Measurements from ENCODE around the gene PPP1R1A. TPM values are rescaled to one million over a fixed set of nuclear protein-coding genes. Genes with fewer than 3 reads are reported as not detected.

The PPP1R1A gene
- total RNA-seq, 1 donor from 2014 or later, result not detected

DNA sequence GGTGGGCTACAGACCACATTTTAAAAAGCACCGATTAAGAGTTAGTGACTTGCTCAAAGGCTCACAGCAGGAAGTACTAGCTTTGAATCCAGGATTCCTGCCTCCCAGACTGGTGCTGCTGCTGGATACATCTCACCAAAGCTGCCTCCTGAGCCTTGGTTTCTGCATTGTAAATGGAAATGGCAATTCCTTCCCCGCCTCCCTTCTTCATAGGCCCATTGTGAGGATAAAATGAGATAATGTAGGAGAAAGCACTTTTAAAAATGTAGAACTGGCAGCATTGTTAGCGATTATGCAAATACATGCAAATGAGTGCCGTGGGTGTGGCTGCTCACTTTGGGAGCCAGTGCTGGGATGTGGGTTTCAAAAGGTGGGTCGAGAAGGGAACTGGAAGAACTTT is 23.7 kb downstream of the PPP1R1A start:
- peaks cover 13% of the 10 kb centered on the region for H3K4me1 ChIP-seq
- no peak for ATAC-seq
- intact Hi-C loops (cut with DNase I), result no loop called here
- no peak overlapping the region for H3K4me3 ChIP-seq
- TF ChIP-seq, protein P1, sequence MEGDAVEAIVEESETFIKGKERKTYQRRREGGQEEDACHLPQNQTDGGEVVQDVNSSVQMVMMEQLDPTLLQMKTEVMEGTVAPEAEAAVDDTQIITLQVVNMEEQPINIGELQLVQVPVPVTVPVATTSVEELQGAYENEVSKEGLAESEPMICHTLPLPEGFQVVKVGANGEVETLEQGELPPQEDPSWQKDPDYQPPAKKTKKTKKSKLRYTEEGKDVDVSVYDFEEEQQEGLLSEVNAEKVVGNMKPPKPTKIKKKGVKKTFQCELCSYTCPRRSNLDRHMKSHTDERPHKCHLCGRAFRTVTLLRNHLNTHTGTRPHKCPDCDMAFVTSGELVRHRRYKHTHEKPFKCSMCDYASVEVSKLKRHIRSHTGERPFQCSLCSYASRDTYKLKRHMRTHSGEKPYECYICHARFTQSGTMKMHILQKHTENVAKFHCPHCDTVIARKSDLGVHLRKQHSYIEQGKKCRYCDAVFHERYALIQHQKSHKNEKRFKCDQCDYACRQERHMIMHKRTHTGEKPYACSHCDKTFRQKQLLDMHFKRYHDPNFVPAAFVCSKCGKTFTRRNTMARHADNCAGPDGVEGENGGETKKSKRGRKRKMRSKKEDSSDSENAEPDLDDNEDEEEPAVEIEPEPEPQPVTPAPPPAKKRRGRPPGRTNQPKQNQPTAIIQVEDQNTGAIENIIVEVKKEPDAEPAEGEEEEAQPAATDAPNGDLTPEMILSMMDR (IDR thresholded peaks at IDR 0.05), result no peak
- no peaks in the 10 kb centered on the region for H3K9me3 ChIP-seq
- no peak for DNase-seq
- H3K36me3 ChIP-seq, result no peaks in the 10 kb centered on the region
- H3K27me3 ChIP-seq, result no peaks in the 10 kb centered on the region
- no peak overlapping the region for H3K27ac ChIP-seq

DNA sequence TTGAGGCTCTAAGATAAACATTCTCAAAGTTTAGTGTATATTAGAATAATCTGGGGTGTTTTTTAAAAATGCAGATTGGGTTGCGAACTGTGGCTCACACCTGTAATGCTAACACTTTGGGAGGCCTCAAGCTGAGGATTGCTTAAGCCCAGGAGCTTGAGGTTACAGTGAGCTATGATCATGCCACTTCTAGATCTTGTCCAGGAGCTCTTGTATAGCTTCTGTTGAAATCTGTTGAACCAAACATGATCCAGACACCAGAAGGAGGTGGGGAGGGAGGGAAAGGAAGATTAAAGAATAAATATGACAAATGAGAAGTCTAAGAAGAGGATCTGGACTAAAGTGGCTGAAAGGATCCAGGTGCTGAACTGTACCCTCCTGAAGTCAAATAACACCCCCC is 24.7 kb downstream of the PPP1R1A start:
- Histone ChIP-seq H3K27me3 (no peaks in the 10 kb centered on the region), H3K4me1 (peaks cover 13% of the 10 kb centered on the region), H3K27ac (no peak overlapping the region), H3K36me3 (no peaks in the 10 kb centered on the region), H3K9me3 (no peaks in the 10 kb centered on the region), H3K4me3 (no peak overlapping the region)
- ATAC-seq (no peak), DNase-seq (no peak)
- intact Hi-C loops (cut with DNase I), result no loop called here
- TF ChIP-seq, protein P1 (IDR thresholded peaks at IDR 0.05), result no peak

DNA sequence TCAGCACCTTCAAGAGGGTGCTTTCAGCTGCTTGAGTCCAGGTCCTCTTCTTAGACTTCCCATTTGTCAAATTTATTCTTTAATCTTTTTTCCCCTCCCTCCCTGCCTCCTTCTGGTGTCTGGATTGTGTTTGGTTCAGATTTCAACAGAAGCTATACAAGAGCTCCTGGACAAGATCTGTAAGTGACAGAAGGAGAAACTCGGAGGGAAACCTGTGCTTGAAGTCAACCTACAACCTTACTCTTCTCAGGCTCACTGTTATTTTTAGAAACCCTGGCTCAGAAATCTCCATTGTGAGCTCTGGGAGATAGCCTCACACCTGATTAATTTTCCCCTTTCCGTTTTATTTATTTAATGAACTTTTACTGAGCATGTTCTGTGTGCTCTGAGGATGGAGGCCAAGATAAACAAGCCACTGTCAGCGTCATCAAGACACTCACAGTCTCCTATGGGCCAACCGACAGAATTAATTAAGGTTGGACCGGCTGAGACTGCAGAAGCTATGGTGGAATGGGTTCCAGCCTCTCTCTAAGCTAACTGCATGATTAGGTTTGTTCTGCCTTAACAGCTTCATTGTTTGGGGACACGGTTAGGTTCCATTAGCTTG is 25.6 kb downstream of the PPP1R1A start:
- no peaks in the 10 kb centered on the region for H3K36me3 ChIP-seq
- ATAC-seq (no peak), DNase-seq (no peak)
- no peaks in the 10 kb centered on the region for H3K9me3 ChIP-seq
- no peak overlapping the region for H3K27ac ChIP-seq
- intact Hi-C loops (cut with DNase I), result no loop called here
- peaks cover 13% of the 10 kb centered on the region for H3K4me1 ChIP-seq
- no peak overlapping the region for H3K4me3 ChIP-seq
- TF ChIP-seq, protein P1 (IDR thresholded peaks at IDR 0.05), result no peak
- peaks cover 6% of the 10 kb centered on the region for H3K27me3 ChIP-seq

DNA sequence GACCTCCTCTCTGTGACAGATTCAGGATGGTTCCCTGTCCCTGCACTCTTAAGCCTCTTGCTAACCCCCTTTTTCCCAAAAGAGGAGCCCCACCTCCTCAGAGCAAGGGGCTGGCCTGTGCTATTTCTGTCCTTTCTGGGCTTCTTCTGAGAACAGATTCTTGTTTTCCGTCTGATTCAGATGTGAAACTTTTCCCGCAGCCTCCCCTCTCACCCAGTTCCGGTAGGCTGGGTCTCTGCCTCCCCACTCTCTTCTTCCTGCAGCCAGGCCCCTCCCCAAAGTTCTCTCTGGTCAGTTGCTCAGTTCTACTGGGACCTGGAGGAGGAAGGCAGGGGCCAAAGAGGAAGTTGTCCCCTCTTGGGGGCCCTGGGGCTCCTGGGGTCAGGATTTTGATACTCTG is 27.3 kb downstream of the PPP1R1A start:
- peak; percentile 66 for ATAC-seq
- no peaks in the 10 kb centered on the region for H3K9me3 ChIP-seq
- peaks cover 13% of the 10 kb centered on the region for H3K4me1 ChIP-seq
- no peak for DNase-seq
- H3K4me3 ChIP-seq, result peak overlapping the region; percentile 45
- TF ChIP-seq, protein P1 (IDR thresholded peaks at IDR 0.05), result no peak
- intact Hi-C loops (cut with DNase I), result no loop called here
- peak overlapping the region; percentile 78 for H3K27ac ChIP-seq
- H3K36me3 ChIP-seq, result no peaks in the 10 kb centered on the region
- peaks cover 6% of the 10 kb centered on the region for H3K27me3 ChIP-seq

DNA sequence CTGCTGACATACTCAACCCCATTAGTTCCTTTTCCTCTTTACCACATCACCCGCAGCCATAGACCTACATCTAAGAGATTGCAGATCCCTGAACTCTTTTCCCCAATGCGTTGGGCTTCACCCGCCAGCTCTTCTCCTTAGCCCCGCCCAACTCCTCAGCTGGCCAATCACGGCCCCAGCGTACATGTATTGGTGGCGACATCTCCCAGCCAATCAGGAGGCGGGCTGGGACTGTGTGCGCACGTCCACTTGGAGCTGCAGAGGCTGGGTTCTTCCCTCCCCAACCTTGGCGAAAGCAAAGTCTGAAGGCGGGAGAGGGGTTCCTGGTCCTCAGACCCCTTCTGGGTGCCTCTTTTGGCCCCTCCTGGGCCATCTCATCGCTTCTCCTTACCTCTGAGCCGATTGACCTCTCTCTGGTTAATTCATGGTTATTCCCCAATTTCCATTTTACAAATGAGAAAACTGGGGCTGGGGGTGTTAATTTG is 28.0 kb downstream of the PPP1R1A start:
- Histone ChIP-seq H3K4me1 (peaks cover 13% of the 10 kb centered on the region), H3K9me3 (no peaks in the 10 kb centered on the region), H3K36me3 (no peaks in the 10 kb centered on the region), H3K27me3 (peaks cover 6% of the 10 kb centered on the region), H3K27ac (peak overlapping the region; percentile 78), H3K4me3 (peak overlapping the region; percentile 45)
- TF ChIP-seq, protein P1 (IDR thresholded peaks at IDR 0.05), result no peak
- peak; percentile 97 for ATAC-seq
- peak; percentile 95 for DNase-seq
- intact Hi-C loops (cut with DNase I), result no loop called here

Data from upper lobe of right lung (tissue), 1 donor.